ENCODE measurements around the gene DAPL1. TPM values are rescaled to one million over a fixed set of nuclear protein-coding genes. Genes with fewer than 3 reads are reported as not detected.

Gene DAPL1
- total RNA-seq, 2 experiments from 2014 or later = not detected

- Mint-ChIP-seq H3K4me1 (no peaks in the 10 kb centered on the region), H3K27ac (no peak overlapping the region), H3K9me3 (ENCODE audit: low read depth) (no peaks in the 10 kb centered on the region), H3K27me3 (peaks cover 4% of the 10 kb centered on the region), H3K4me3 (no peak overlapping the region), H3K36me3 (ENCODE audit: low read depth) (no peaks in the 10 kb centered on the region)
- ChIA-PET POLR2A (no interaction called here), CTCF (interaction anchor here (1.4 kb wide), 1 partner anchor 10 kb away, joined by 4 read pairs; the partner anchor contains the start of gene DAPL1)
- ATAC-seq (no peak), DNase-seq (no peak)
- intact Hi-C loops (cut with DNase I, micrococcal nuclease) = no loop called here
Observed at GRCh38 chr2:158805255-158805654, 10.1 kb downstream of the DAPL1 start.

DNA sequence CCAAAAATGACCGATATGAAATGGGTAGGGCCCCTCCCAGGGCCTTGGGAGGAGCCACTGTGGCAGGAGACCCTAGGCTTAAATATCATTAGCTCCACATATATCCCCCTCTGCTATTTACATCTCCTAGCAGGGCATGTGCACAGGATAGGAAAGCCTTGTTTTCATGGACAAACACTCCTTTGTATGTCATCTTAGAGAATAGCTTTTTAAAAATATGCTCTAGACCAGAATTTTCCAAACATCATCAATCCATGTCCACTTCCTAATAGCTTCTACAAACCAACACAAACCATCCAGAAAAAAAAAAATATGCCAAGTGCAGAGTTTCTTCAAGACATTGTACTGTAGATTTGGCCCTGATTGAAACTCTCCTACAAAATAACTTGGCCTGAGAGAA, 10.8 kb downstream of the DAPL1 start:
- H3K4me1 Mint-ChIP-seq = no peaks in the 10 kb centered on the region
- DNase-seq (no peak), ATAC-seq (no peak)
- H3K27me3 Mint-ChIP-seq = peaks cover 7% of the 10 kb centered on the region
- intact Hi-C loops (cut with DNase I, micrococcal nuclease) = no loop called here
- no peaks in the 10 kb centered on the region for H3K36me3 Mint-ChIP-seq (ENCODE audit: low read depth)
- H3K4me3 Mint-ChIP-seq = no peak overlapping the region
- no peaks in the 10 kb centered on the region for H3K9me3 Mint-ChIP-seq (ENCODE audit: low read depth)
- ChIA-PET CTCF (interaction anchor here (0.8 to 1.4 kb wide), 3 partner anchors 10 to 39 kb away, joined by 3 to 5 read pairs (median 4); partner anchors contain the start of gene DAPL1), POLR2A (no interaction called here)
- no peak overlapping the region for H3K27ac Mint-ChIP-seq

DNA sequence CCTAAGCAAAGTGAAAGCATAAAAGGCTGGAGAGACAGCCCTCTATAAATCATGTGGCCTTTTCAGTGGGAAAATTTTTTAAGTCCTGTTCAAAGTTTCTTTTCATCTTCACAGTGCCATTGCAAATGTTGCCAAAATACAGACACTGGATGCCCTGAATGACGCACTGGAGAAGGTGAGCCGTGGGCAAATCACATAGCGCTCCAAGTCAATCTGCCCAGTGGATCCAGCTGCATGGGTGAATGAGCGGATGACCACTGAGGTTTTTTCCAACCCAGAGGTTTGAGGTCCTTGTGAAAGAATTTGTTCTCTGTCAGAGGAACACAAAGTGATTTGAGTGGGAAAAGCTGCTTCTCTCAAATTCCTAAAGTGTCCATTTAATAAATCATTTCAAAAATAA, 11.8 kb downstream of the DAPL1 start:
- no peaks in the 10 kb centered on the region for H3K9me3 Mint-ChIP-seq (ENCODE audit: low read depth)
- no peaks in the 10 kb centered on the region for H3K36me3 Mint-ChIP-seq (ENCODE audit: low read depth)
- H3K4me3 Mint-ChIP-seq = no peak overlapping the region
- peaks cover 9% of the 10 kb centered on the region for H3K27me3 Mint-ChIP-seq
- ATAC-seq = no peak
- no peak for DNase-seq
- intact Hi-C loops (cut with DNase I, micrococcal nuclease) = no loop called here
- CTCF ChIA-PET = interaction anchor here (0.8 to 1.4 kb wide), 2 partner anchors 11 to 38 kb away, joined by 4 to 5 read pairs; partner anchors contain the start of gene DAPL1
- H3K4me1 Mint-ChIP-seq = no peaks in the 10 kb centered on the region
- no peak overlapping the region for H3K27ac Mint-ChIP-seq
- POLR2A ChIA-PET = no interaction called here

GRCh38 chr2:158808426-158808825, 13.3 kb downstream of the DAPL1 start:
- ATAC-seq (no peak), DNase-seq (no peak)
- CTCF ChIA-PET = no interaction called here
- Mint-ChIP-seq H3K27ac (no peak overlapping the region), H3K27me3 (peaks cover 15% of the 10 kb centered on the region), H3K4me1 (no peaks in the 10 kb centered on the region), H3K4me3 (no peak overlapping the region), H3K36me3 (ENCODE audit: low read depth) (no peaks in the 10 kb centered on the region), H3K9me3 (ENCODE audit: low read depth) (no peaks in the 10 kb centered on the region)
- POLR2A ChIA-PET = no interaction called here
- intact Hi-C loops (cut with DNase I, micrococcal nuclease) = no loop called here

GRCh38 chr2:158809816-158810215, 14.7 kb downstream of the DAPL1 start:
- ChIA-PET CTCF (no interaction called here), POLR2A (no interaction called here)
- no peak for ATAC-seq

GRCh38 chr2:158810731-158811460, 15.8 kb downstream of the DAPL1 start:
- no peaks in the 10 kb centered on the region for H3K36me3 Mint-ChIP-seq (ENCODE audit: low read depth)
- ChIA-PET CTCF (no interaction called here), POLR2A (no interaction called here)
- intact Hi-C loops (cut with DNase I, micrococcal nuclease) = no loop called here
- no peak overlapping the region for H3K4me3 Mint-ChIP-seq
- H3K27me3 Mint-ChIP-seq = peaks cover 18% of the 10 kb centered on the region
- ATAC-seq (no peak), DNase-seq (no peak)
- no peaks in the 10 kb centered on the region for H3K4me1 Mint-ChIP-seq
- no peaks in the 10 kb centered on the region for H3K9me3 Mint-ChIP-seq (ENCODE audit: low read depth)
- H3K27ac Mint-ChIP-seq = no peak overlapping the region

More at GRCh38 chr2:158809816-158810215, 14.7 kb downstream of the DAPL1 start:
- no peaks in the 10 kb centered on the region for H3K4me1 Mint-ChIP-seq
- DNase-seq = no peak
- intact Hi-C loops (cut with DNase I, micrococcal nuclease) = no loop called here
- no peaks in the 10 kb centered on the region for H3K9me3 Mint-ChIP-seq (ENCODE audit: low read depth)
- no peak overlapping the region for H3K4me3 Mint-ChIP-seq
- H3K27me3 Mint-ChIP-seq = peaks cover 18% of the 10 kb centered on the region
- H3K36me3 Mint-ChIP-seq (ENCODE audit: low read depth) = no peaks in the 10 kb centered on the region
- no peak overlapping the region for H3K27ac Mint-ChIP-seq

DNA sequence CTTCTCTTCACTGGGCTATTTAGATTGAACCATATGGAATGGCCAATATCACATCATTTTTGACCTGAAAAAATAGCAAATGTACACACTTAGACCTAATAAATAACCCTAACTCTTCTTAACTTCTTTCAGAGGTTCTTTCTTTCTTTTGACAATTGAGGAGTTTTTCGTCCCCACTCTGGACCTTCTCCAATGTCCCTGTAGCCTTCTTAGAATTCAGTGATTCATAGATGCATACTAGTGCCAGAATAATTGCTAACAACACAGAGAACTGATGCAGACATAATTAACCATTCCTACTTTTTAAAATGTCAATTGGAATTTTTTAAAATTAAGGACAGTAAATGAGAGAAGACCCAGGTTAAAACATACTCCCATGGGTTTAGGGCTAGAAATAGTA, 20.0 kb downstream of the DAPL1 start:
- H3K9me3 Mint-ChIP-seq (ENCODE audit: low read depth) = no peaks in the 10 kb centered on the region
- H3K36me3 Mint-ChIP-seq (ENCODE audit: low read depth) = no peaks in the 10 kb centered on the region
- no peak overlapping the region for H3K4me3 Mint-ChIP-seq
- ChIA-PET POLR2A (no interaction called here), CTCF (interaction anchor here (0.6 kb wide), 1 partner anchor 110 kb away, joined by 3 read pairs; no protein-coding TSS in a partner anchor)
- peaks cover 20% of the 10 kb centered on the region for H3K27me3 Mint-ChIP-seq
- no peaks in the 10 kb centered on the region for H3K4me1 Mint-ChIP-seq
- no peak for ATAC-seq
- H3K27ac Mint-ChIP-seq = no peak overlapping the region
- no peak for DNase-seq
- intact Hi-C loops (cut with DNase I, micrococcal nuclease) = no loop called here

DNA sequence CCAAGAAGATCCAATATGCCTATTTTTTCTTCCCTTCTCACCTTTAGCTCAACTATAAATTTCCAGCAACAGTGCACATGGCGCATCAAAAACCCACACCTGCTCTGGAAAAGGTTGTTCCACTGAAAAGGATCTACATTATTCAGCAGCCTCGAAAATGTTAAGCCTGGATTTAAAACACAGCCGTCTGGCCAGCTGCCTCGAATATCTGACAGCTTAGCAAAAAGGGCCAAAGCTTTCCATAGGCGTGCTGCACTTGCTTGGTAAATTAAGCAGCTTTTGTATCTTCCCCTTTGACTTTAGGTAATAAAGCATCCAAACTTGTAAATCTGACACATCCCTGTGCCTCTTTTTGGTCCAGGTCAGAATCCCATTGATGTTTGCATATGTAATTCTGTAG, 20.5 kb downstream of the DAPL1 start:
- H3K27me3 Mint-ChIP-seq = peaks cover 17% of the 10 kb centered on the region
- no peak overlapping the region for H3K27ac Mint-ChIP-seq
- ChIA-PET POLR2A (no interaction called here), CTCF (interaction anchor here (0.6 kb wide), 1 partner anchor 109 kb away, joined by 3 read pairs; no protein-coding TSS in a partner anchor)
- no peaks in the 10 kb centered on the region for H3K36me3 Mint-ChIP-seq (ENCODE audit: low read depth)
- no peak overlapping the region for H3K4me3 Mint-ChIP-seq
- no peaks in the 10 kb centered on the region for H3K4me1 Mint-ChIP-seq
- intact Hi-C loops (cut with DNase I, micrococcal nuclease) = no loop called here
- no peak for ATAC-seq
- DNase-seq = no peak
- H3K9me3 Mint-ChIP-seq (ENCODE audit: low read depth) = no peaks in the 10 kb centered on the region

- DNase-seq (no peak), ATAC-seq (no peak)
- no peaks in the 10 kb centered on the region for H3K4me1 Mint-ChIP-seq
- ChIA-PET CTCF (no interaction called here), POLR2A (no interaction called here)
- H3K4me3 Mint-ChIP-seq = no peak overlapping the region
- no peaks in the 10 kb centered on the region for H3K36me3 Mint-ChIP-seq (ENCODE audit: low read depth)
- intact Hi-C loops (cut with DNase I, micrococcal nuclease) = no loop called here
- H3K9me3 Mint-ChIP-seq (ENCODE audit: low read depth) = no peaks in the 10 kb centered on the region
- peaks cover 15% of the 10 kb centered on the region for H3K27me3 Mint-ChIP-seq
- no peak overlapping the region for H3K27ac Mint-ChIP-seq
Observed at GRCh38 chr2:158817588-158817987, 22.5 kb downstream of the DAPL1 start.

DNA sequence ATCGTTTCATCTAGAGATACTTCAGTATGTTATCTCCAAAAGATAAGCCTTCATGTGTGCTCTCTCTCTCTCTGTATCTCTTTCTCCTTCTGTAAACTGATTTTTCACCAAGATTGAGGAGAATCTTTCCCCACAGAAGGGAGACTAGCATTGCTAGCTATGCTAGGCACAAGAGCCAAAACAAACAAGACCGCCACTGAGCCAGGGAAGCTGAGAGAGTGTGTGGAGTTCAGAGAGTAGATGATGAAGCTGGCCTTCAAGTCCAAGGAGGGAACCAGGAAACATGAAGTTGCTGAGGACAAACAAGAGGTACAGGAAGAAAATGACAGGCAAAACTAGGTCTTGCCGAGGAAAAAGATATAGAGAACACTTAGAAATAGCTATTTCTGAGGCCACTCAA, 23.4 kb downstream of the DAPL1 start:
- H3K36me3 Mint-ChIP-seq (ENCODE audit: low read depth) = no peaks in the 10 kb centered on the region
- H3K4me3 Mint-ChIP-seq = no peak overlapping the region
- H3K27me3 Mint-ChIP-seq = peaks cover 12% of the 10 kb centered on the region
- no peak overlapping the region for H3K27ac Mint-ChIP-seq
- ChIA-PET POLR2A (no interaction called here), CTCF (no interaction called here)
- H3K4me1 Mint-ChIP-seq = no peaks in the 10 kb centered on the region
- ATAC-seq (no peak), DNase-seq (no peak)
- intact Hi-C loops (cut with DNase I, micrococcal nuclease) = no loop called here
- no peaks in the 10 kb centered on the region for H3K9me3 Mint-ChIP-seq (ENCODE audit: low read depth)

- no peak for ATAC-seq
- intact Hi-C loops (cut with DNase I, micrococcal nuclease) = no loop called here
- H3K4me3 Mint-ChIP-seq = no peak overlapping the region
- H3K9me3 Mint-ChIP-seq (ENCODE audit: low read depth) = no peaks in the 10 kb centered on the region
- no peak overlapping the region for H3K27ac Mint-ChIP-seq
- no peak for DNase-seq
- CTCF ChIA-PET = interaction anchor here (0.6 kb wide), 1 partner anchor 89 kb away, joined by 4 read pairs; no protein-coding TSS in a partner anchor
- peaks cover 9% of the 10 kb centered on the region for H3K27me3 Mint-ChIP-seq
- POLR2A ChIA-PET = no interaction called here
- no peaks in the 10 kb centered on the region for H3K4me1 Mint-ChIP-seq
- H3K36me3 Mint-ChIP-seq (ENCODE audit: low read depth) = no peaks in the 10 kb centered on the region
Observed at GRCh38 chr2:158822193-158822592, 27.1 kb downstream of the DAPL1 start.

GRCh38 chr2:158823486-158824237, 28.5 kb downstream of the DAPL1 start:
- H3K27me3 Mint-ChIP-seq = peaks cover 5% of the 10 kb centered on the region
- POLR2A ChIA-PET = no interaction called here
- no peaks in the 10 kb centered on the region for H3K4me1 Mint-ChIP-seq
- H3K9me3 Mint-ChIP-seq (ENCODE audit: low read depth) = no peaks in the 10 kb centered on the region
- CTCF ChIA-PET = interaction anchor here (0.6 kb wide), 1 partner anchor 81 kb away, joined by 3 read pairs; no protein-coding TSS in a partner anchor
- no peak overlapping the region for H3K4me3 Mint-ChIP-seq
- ATAC-seq (no peak), DNase-seq (no peak)
- H3K36me3 Mint-ChIP-seq (ENCODE audit: low read depth) = no peaks in the 10 kb centered on the region
- no peak overlapping the region for H3K27ac Mint-ChIP-seq
- intact Hi-C loops (cut with DNase I, micrococcal nuclease) = no loop called here

Measured in activated CD4-positive, alpha-beta T cell treated with anti-CD3 and anti-CD28 coated beads for 36 hours (primary cell).